Fibroblast of lung (primary cell): Measurements from ENCODE around the gene PTPN22. TPM values are rescaled to one million over a fixed set of nuclear protein-coding genes. Genes with fewer than 3 reads are reported as not detected.
A peak's percentile ranks its signal among the peaks of the same experiment; 100 is the strongest.

Experiments used
- DNase-seq, 2 donors: peaks; one replicate each; pipeline versions ENCODE4 v3.0.0 to v3.0.0-alpha.2; 2010; ENCODE audit warnings: low read depth in 2 of 2
- H2AFZ ChIP-seq: 2 replicates; pipeline ENCODE4 v1.5.1; 2012; ENCODE audit warnings: low read length, control low read depth, inconsistent platforms
- H3K27ac ChIP-seq: 2 replicates; pipeline ENCODE4 v1.5.1; 2011; ENCODE audit warnings: low read length, control low read depth; ENCODE audit not compliant: insufficient read depth
- H3K27me3 ChIP-seq: 2 replicates; pipeline ENCODE4 v1.5.1; 2011; ENCODE audit warnings: mild to moderate bottlenecking, low read length; ENCODE audit not compliant: control insufficient read depth, insufficient read depth
- H3K36me3 ChIP-seq: 2 replicates; pipeline ENCODE4 v1.5.1; 2011; ENCODE audit warnings: low read length; ENCODE audit not compliant: control insufficient read depth, insufficient read depth
- H3K4me1 ChIP-seq: 2 replicates; pipeline ENCODE4 v1.5.1; 2011; ENCODE audit warnings: low read length; ENCODE audit not compliant: control insufficient read depth, insufficient read depth; ENCODE audit errors: extremely low read depth
- H3K4me2 ChIP-seq: 2 replicates; pipeline ENCODE4 v1.5.1; 2011; ENCODE audit warnings: low read length, control low read depth; ENCODE audit not compliant: insufficient read depth; ENCODE audit errors: extremely low read depth
- H3K4me3 ChIP-seq, 4 experiments: fragments of 200-600 bp in 1 of 4; sonication (generic) in 1 of 4; replicated peaks in 1 of 4; 2 replicates each; pipeline ENCODE4 v1.5.1; 2011 to 2016; ENCODE audit warnings: low read length in 4 of 4, low read depth in 3 of 4, mild to moderate bottlenecking in 3 of 4, control low read depth in 2 of 4, inconsistent platforms in 1 of 4, mixed read lengths in 1 of 4; ENCODE audit not compliant: insufficient read depth in 1 of 4; ENCODE audit errors: control extremely low read depth in 1 of 4
- H3K79me2 ChIP-seq: 2 replicates; pipeline ENCODE4 v1.5.1; 2012; ENCODE audit warnings: mild to moderate bottlenecking, low read length, inconsistent platforms; ENCODE audit not compliant: control insufficient read depth, insufficient read depth
- H3K9ac ChIP-seq: 2 replicates; pipeline ENCODE4 v1.5.1; 2011; ENCODE audit warnings: mild to moderate bottlenecking, low read length, control low read depth; ENCODE audit not compliant: insufficient read depth
- H3K9me3 ChIP-seq: 2 replicates; pipeline ENCODE4 v1.5.1; 2012; ENCODE audit warnings: low read depth, low read length; ENCODE audit not compliant: control insufficient read depth, insufficient read depth
- H4K20me1 ChIP-seq: 2 replicates; pipeline ENCODE4 v1.5.1; 2011; ENCODE audit warnings: low read length; ENCODE audit not compliant: control insufficient read depth, insufficient read depth; ENCODE audit errors: extremely low read depth
- CTCF ChIP-seq, 2 donors: IDR thresholded peaks in 1 of 2; conservative IDR thresholded peaks in 1 of 2; 1 replicate in 1 of 2; 2 replicates in 1 of 2; pipeline ENCODE4 v1.5.1; 2011 to 2012; ENCODE audit warnings: low read length in 2 of 2, control low read depth in 1 of 2, inconsistent platforms in 1 of 2, low read depth in 1 of 2, mild to moderate bottlenecking in 1 of 2
- EZH2 ChIP-seq: IDR thresholded peaks from 2 replicates; pipeline ENCODE4 v1.5.1; 2012; ENCODE audit warnings: low read length, control low read depth, mild to moderate bottlenecking; ENCODE audit errors: missing control alignments
- polyA plus RNA-seq, 2 donors: library from polyadenylated mRNA; depleted of rRNA in 1 of 2; stranded (reverse) in 1 of 2; unstranded in 1 of 2; fragments of >200 nt; gene quantifications; 2 replicates each; pipeline ENCODE4 v1.2.1, GENCODE V29; 2011 to 2012; ENCODE audit warnings: missing spikeins in 1 of 2
- total RNA-seq: library from RNA; depleted of rRNA; stranded (reverse); fragments of >200 nt; gene quantifications from 2 replicates; pipeline ENCODE4 v1.2.1, GENCODE V29; 2014

Gene PTPN22
- total and polyA plus RNA-seq, 2 donors (not counting 1 experiment from before 2014, with no cell fraction given), result 0.10 to 0.33 TPM

- H2AFZ ChIP-seq, result no peak overlapping the region
- peak overlapping the region; percentile 19 for H3K27ac ChIP-seq
- no peaks in the 10 kb centered on the region for H3K27me3 ChIP-seq
- peak overlapping the region in 1 of 4 experiments; percentile 11 for H3K4me3 ChIP-seq
- no peaks in the 10 kb centered on the region for H4K20me1 ChIP-seq
- H3K79me2 ChIP-seq, result peaks cover 78% of the 10 kb centered on the region
- TF ChIP-seq CTCF (conservative IDR thresholded peaks at IDR 0.05 in 1 of 2, IDR thresholded peaks at IDR 0.05 in 1 of 2; ENCODE audit: low read depth in 1 of 2, low read length in 2 of 2) (no peak), EZH2 (no peak)
- H3K9ac ChIP-seq, result no peak overlapping the region
- H3K4me2 ChIP-seq, result peak overlapping the region; percentile 61
- H3K4me1 ChIP-seq, result peaks cover 4% of the 10 kb centered on the region
- DNase-seq, result peak; percentile 83 to 85
- no peaks in the 10 kb centered on the region for H3K36me3 ChIP-seq
- no peaks in the 10 kb centered on the region for H3K9me3 ChIP-seq
Observed at GRCh38 chr1:113804421-113805255, 66.9 kb downstream of the PTPN22 start.

GRCh38 chr1:113802367-113803007 lies 69.0 kb downstream of the PTPN22 start:
- H2AFZ ChIP-seq, result no peak overlapping the region
- no peak for DNase-seq
- H3K4me1 ChIP-seq, result peaks cover 4% of the 10 kb centered on the region
- no peaks in the 10 kb centered on the region for H3K9me3 ChIP-seq
- no peak overlapping the region for H3K4me3 ChIP-seq
- peaks cover 66% of the 10 kb centered on the region for H3K79me2 ChIP-seq
- H3K27ac ChIP-seq, result no peak overlapping the region
- no peaks in the 10 kb centered on the region for H4K20me1 ChIP-seq
- no peaks in the 10 kb centered on the region for H3K27me3 ChIP-seq
- H3K36me3 ChIP-seq, result no peaks in the 10 kb centered on the region
- H3K9ac ChIP-seq, result no peak overlapping the region
- TF ChIP-seq EZH2 (no peak), CTCF (conservative IDR thresholded peaks at IDR 0.05 in 1 of 2, IDR thresholded peaks at IDR 0.05 in 1 of 2; ENCODE audit: low read depth in 1 of 2, low read length in 2 of 2) (no peak)
- no peak overlapping the region for H3K4me2 ChIP-seq

- Histone ChIP-seq H3K4me1 (peaks cover 4% of the 10 kb centered on the region), H3K79me2 (peaks cover 47% of the 10 kb centered on the region), H3K27me3 (no peaks in the 10 kb centered on the region), H3K27ac (no peak overlapping the region), H3K9ac (no peak overlapping the region), H3K4me3 (no peak overlapping the region), H3K4me2 (no peak overlapping the region), H3K9me3 (no peaks in the 10 kb centered on the region), H4K20me1 (no peaks in the 10 kb centered on the region), H3K36me3 (no peaks in the 10 kb centered on the region), H2AFZ (no peak overlapping the region)
- no peak for DNase-seq
- no peak for TF ChIP-seq EZH2
- no peak for TF ChIP-seq CTCF (conservative IDR thresholded peaks at IDR 0.05 in 1 of 2, IDR thresholded peaks at IDR 0.05 in 1 of 2; ENCODE audit: low read depth in 1 of 2, low read length in 2 of 2)
Observed at GRCh38 chr1:113800487-113800886, 71.0 kb downstream of the PTPN22 start.
